AG08396 (cell line): ENCODE results near the gene AP1G2.
"Not testable (repeated sequence)": the region's sequence is repeated elsewhere in the genome, so short reads cannot be mapped to it uniquely, and the experiment has no call there.

Experiments used
- DNase-seq: peaks from one replicate; pipeline ENCODE4 v3.0.0; 2012; ENCODE audit warnings: low spot score, mixed read lengths

The AP1G2 gene, protein sequence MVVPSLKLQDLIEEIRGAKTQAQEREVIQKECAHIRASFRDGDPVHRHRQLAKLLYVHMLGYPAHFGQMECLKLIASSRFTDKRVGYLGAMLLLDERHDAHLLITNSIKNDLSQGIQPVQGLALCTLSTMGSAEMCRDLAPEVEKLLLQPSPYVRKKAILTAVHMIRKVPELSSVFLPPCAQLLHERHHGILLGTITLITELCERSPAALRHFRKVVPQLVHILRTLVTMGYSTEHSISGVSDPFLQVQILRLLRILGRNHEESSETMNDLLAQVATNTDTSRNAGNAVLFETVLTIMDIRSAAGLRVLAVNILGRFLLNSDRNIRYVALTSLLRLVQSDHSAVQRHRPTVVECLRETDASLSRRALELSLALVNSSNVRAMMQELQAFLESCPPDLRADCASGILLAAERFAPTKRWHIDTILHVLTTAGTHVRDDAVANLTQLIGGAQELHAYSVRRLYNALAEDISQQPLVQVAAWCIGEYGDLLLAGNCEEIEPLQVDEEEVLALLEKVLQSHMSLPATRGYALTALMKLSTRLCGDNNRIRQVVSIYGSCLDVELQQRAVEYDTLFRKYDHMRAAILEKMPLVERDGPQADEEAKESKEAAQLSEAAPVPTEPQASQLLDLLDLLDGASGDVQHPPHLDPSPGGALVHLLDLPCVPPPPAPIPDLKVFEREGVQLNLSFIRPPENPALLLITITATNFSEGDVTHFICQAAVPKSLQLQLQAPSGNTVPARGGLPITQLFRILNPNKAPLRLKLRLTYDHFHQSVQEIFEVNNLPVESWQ

DNA sequence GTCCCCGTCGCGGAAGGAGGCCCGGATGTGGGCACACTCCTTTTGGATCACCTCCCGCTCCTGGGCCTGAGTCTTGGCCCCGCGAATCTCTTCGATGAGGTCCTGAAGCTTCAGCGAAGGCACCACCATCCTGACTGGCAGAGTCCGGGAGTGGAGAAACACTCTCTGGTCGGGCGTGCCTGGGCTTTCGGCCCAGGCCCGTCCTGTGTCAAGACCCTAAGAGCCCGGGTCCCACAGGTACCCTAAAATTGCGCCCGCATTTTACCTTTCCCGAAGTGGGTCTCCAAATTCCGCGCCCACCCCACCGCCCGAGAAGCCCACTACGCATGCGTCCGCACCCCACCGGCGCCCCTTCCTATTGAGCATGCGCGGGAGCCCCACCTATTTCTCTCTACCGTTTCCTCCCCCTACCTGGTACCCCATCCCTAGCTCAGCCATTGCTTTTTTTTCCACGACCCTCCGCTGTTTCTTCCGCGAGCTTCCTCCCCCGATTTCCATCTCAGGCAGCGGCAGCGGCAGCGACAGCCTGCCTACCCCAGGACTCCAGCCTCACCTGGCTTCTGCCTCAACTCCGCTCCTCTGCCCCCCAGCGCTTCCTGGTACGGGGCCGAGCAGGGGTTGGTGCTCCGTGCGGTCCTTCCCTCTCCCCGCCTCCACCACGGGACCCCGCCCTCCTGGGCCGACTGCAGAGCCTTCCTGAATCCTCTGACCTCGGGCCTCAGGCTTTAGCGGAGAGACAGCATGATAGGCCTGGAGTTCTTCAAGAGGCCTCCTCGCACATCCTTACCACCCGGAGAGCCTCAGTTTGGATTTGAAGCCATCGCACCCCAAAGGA is at the start of gene AP1G2:
AP1G2 (minus strand) TSS at position 606 of the 835 bp plus-strand sequence; CDS start at position 129, 477 bp downstream.
- DNase-seq, result peak; percentile 86

DNA sequence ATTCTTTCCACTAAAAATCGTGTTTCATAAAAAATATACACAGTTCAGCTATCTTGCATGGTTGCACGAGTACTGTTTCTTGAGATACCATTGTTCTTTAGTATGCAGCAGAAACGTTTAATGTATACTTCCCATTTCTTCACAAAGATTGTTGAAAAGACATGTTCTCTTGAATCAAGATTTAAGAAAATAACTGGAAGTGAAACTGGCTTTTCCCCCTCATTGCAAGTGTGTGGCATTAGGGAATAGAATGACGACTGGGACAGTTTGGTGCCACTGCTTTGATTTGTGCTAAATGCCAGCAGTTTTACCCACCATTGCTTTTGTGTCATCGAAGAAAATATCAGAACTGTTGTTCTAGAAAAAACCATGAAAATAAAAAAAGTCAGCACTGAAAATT is 48.3 kb upstream of the AP1G2 start:
- DNase-seq, result no peak

DNA sequence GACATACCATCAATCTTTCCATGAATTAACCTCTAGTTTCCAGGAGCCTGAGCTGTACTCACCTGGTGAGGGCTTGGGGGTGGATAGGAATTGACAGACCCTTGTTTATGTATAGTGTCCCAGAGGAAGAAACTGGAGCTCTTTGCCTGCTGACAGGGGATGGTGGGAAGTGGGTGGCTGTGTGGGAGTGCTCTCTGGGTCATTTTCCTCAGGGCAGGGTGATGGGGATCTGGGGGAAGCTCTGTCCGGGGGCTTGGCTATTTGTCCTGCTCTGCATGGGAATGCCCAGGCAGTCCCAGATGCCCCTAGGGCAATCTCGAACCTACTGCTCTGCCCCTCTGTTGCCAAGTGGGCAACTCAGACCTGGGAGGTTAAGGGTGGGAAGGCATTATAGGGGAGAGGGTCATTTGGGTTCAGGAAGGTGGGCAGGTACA is 46.8 kb upstream of the AP1G2 start:
- DNase-seq, result no peak

DNA sequence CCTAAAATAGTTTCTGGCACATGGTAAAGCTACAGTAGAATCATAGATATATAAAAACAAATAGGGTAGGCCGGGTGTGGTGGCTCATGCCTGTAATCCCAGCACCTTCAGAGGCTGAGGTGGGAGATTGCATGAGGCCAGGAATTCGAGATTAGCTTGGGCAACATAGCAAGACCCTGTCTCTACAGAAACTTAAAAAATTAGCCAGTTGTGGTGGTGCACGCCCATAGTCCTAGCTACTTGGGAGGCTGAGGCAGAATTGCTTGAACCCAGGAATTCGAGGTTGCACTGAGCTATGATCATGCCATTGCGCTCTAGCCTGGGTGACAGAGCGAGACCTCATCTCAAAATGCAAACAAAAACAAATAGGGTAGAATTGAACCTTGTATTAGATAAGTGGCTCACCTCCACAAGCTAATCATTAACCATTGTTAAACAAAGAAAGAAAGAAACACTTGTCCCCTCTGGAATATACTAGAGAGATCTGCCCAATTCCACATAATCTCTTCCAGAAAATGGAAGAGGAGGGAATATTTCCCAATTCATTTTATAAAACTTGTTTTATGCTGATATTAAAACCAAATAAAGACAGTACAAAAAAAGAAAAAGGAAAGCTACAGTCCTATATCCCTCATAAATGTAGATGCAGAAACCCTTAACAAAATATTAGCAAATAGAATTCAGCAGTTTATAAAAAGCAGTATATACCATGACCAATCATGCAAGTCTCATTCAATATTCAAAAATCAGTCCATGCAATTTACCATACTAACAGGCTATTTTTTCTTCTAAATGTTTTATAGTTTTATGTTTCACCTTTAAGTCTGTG is 45.9 kb upstream of the AP1G2 start:
- no peak for DNase-seq

DNA sequence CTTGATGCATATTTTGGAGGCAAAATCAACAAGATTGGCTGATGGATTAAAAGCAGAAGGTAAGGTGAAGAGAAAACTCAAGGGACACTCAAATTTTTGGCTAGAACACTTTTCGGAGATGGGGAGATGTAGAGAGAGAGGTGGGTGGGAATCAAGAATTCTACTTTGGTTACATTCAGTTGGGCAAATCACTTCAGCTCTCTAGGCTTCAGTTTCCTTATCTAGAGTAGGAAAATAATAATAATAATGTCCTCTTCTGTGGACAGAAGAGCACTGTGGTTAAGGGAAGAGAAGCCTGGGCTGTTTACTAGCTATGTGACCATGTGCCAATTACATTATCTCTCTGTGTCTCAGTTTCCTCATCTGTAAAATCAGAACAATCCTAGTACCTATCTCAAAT is 45.2 kb upstream of the AP1G2 start:
- no peak for DNase-seq

DNA sequence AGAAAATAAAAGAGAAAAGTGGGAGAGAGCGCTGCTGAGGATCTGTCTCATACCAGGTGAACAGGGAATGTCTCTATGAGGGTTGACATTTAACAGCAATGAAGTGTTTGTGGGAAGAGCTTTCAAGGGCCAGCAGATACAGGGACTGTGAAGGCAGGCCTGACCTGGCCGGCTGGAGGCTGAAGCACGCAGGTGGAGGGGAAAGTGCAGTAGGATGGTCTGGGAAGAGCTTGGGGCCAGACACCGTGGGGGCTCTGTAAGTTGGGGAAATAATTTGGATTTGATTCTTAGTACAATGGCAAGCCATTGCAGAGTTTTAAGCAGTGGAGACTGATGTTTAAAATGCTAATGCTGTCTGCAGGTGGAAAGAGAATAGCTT is 44.8 kb upstream of the AP1G2 start:
- no peak for DNase-seq

DNA sequence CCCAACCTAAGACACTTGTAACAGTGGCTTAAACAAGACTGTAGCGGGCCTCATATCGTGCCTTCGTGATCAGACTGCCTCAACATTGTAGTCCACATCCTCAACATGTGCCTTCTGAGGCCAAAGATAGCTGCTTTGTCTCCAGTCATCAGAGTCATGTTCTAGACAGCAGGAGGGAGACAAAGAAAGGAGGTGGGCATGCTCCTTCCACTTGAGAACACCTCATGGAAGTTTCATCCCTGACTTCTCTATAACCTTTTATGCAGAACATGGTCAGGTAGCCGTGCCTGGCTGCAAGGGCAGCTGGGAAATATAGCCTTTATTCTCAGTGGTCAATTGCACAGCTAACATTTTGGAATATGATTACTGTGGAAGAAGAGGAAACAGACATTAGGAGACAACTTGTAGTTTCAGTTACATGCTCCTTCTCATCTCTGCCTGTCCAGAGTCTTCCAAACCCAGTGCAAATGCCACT is 43.3 kb upstream of the AP1G2 start:
- no peak for DNase-seq

DNA sequence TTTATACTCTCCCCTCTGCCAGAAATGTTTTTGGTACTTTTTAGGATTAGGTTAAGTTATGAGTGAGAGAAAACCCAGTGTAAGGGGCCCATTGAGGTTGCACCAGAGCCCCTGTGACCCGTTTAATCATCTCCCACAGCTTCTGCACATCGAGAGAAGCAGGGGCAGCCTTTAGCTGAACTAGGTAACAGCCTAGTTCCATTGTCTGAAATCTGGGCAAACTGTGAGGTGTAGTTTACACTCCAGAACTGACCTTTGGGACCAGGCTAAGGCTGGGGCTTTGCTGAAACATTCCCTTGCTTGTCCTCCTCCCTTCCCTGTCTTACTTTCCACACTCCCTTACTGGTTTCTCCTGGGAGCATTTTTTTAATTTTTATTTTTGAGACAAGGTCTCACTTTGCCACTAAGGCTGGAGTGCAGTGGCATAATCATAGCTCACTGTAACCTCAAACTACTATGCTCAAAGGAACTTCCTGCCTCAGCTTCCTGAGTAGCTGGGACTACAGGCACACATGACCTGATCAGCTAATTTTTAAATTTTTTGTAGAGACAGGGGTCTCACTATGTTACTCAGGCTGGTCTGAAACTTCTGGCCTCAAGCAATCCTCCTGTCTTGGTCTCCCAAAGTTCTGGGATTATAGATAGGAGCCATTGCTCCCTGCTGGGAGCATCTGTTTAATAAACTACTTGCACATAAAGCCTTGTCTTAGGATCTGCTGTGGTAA is 42.7 kb upstream of the AP1G2 start:
- DNase-seq, result no peak

DNA sequence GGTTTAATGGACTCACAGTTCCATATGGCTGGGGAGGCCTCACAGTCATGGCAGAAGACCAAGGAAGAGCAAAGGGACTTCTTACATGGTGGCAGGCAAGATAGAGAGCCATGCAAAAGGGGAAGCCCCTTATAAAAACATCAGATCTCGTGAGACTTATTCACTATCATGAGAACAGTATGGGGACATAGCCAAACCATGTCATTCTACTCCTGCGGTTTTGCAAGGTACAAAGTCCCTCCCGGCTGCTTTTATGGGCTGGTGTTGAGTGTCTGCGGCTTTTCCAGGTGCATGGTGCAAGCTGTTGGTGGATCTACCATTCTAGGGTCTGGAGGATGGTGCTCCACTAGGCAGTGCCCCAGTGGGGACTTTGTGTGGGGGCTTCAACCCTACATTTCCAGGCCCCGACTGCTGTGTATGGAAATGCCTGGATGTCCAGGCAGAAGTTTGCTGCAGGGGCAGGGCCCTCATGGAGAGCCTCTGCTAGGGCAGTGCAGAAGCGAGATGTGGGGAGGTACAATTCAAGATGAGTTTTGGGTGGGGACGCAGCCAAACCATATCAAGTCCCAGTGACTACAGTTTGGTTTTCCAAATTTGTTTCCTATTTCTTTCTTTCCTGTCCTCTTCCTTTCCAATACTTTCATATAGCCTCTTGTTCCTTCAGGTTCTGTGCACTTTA is 42.0 kb upstream of the AP1G2 start:
- DNase-seq, result not testable (repeated sequence)

DNA sequence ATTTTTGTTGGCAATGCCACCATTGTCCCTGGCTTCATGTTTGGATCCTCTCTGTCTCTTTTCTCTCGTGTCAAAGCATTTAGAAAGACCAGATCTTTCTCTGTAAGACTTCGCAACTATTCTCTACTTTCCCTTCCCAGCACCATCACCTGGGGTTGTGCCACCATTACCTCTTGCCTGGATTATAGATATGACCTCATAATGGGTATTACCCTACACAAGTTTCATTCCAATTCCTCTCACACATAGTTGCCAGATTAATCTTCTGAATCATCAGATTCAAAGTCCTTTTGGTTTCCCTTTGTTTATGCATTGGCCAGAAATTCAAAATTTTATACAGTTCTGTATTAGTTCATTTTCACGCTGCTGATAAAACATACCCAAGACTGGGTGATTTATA is 41.4 kb upstream of the AP1G2 start:
- DNase-seq, result no peak

DNA sequence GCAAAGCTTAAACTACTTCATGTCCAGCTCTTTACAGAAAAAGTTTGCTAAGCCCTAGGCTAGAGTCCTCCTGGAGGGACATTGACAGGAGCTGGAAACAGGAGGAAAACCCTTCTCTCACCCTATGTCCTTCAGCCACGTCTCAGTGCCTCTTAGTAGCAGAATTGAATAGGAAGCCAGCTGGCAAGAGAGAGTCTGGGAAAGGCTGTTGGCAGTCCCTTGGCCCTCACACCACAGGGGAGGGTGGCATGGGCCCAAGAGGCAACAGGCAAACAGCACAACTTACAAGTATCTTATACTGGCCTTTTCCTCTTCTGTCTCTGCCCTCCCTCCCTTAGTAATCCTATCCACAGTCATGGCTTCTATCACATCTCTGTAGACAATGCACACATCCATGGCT is 40.9 kb upstream of the AP1G2 start:
- no peak for DNase-seq

DNA sequence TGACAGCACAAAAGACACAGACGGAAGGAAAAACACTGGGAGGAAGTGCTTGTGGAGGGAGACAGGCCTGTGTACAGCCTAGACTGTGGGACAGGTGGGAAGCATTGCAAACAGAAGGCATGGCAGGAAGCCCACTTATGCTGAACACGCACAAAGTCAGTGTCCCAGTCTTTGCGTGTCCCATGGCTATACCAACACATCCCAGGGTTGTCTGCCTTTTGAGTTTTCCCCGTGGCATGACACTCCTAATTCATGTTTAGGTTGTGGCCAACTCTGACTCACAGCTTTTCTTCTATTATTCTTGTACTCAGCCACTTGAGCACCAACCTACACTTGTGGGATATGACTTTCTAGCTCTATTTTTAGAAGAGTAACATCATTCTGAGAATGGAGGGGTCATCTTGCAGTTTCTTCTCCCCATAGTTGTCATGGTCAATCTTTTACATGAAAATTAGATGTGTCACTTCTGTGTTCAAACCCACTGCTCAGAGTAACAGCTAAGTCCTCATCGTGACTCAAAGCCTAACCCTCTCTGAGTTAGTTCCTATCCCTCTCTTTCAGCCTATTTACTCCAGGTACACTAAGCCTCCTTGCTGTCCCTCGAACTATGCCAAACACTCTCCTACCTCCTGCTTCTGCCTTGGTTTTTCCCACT is 38.5 kb upstream of the AP1G2 start:
- no peak for DNase-seq

DNA sequence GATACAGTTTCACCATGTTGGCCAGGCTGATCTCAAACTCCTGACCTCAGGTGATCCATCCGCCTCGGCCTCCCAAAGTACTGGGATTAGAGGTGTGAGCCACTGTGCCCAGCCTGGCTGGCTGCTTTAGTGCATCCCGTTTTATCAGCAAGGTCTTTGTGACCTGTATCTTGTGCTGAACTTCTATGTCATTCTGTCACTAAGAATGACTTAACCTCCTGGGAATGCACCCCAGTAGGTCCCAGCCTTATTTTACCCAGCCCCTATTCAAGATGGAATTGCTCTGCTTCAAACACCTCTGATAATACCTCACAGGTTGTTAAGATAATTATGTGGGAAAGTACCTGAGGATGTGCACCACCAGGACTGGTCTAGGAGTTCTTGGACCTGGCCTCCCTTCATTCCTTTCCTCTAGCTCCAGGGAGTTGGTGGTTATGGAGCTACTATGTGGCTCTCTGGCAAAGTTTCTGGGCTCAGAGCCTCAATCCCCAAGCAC is 37.1 kb upstream of the AP1G2 start:
- no peak for DNase-seq

DNA sequence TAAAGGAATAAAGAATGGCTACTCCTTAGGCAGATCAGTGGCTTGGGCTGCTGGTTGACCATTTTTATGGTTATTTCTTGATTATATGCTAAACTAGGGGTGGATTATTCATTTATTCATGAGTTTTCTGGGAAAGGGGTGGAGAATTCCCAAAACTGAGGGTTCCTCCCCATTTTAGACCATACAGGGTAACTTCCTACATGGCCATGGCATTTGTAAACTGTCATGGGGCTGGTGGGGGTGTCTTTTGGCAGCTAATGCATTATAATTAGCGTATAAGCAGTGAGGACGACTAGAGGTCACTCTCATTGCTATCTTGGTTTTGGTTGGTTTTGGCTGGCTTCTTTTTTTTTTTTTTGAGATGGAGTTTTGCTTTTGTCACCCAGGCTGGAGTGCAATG is 36.6 kb upstream of the AP1G2 start:
- no peak for DNase-seq

DNA sequence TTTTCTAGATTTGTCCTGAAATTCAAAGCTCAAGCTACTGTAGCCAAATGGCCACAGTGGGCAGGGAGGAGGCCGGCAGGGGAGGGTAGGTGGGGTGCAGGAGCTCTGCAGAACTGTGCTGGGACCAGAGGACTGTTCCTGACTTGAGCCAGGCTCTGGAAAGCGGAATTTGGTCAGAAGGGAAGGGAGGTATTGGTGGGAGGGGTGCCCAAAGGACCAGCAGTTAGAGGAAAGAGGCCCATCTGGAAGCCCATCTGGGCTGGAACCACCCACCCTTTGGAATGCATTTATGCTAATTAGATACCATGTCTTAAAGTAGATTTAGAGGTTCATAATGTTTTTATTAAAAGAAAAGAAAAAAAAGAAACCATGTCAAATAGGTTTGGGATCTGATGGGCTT is 35.5 kb upstream of the AP1G2 start:
- DNase-seq, result no peak

DNA sequence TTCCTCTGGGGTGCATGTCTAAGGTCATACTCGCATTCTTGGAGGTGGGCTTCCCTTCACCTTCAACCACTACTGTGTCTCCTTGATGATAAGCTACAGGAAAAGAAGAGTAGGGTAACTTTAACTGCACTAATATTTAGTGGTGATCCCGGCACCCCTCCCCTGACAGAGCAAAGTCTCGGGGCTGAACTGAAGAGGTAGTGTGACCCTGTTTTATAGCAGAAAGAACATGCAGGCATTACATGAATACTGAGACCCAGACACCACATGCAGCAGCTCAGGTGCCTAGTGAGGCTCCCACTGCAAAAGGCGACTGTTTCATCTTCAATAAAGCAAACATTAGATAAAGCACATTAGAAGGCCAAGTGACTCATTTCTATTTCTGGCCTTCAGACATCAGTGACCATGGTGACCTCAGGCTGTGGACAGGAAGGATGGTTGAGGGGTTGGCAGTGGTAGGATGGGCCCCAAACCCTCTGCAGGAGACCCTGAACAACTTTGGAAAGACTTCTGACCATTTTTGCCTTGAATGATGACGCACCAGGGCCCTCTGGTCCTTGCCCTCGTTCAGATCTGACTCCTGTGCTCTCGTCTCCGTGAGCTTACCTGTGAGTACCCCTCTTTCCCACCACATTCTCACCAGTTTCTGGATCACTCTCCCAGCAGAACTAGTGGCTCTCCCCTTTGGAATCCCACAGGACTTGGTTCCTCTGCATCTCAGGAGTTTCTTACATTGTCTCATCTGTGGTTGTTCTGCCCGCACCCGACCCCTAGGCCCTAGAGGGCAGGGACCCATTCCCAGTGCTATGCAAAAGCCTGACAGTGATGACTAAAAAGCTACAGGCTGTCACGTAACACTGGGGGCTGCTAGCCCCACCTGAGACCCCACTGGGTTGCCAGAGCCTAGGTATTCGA is 34.8 kb upstream of the AP1G2 start:
- DNase-seq, result no peak

DNA sequence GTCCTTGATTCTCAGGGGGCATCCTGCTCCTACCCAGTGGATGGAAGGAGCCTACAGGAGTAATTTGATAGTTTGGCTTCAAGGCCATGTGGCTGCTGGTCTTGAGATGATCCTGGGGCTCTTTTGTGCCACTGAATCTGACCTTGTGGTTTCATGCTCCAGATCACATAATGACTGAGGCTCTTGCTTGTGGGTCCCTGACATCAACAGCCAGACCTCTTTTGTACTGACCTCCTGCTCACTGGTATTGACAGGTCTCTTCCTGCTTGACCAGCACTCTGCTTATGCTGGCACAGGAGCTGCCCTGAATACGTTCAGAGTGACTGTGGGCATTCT is 34.2 kb upstream of the AP1G2 start:
- DNase-seq, result no peak

DNA sequence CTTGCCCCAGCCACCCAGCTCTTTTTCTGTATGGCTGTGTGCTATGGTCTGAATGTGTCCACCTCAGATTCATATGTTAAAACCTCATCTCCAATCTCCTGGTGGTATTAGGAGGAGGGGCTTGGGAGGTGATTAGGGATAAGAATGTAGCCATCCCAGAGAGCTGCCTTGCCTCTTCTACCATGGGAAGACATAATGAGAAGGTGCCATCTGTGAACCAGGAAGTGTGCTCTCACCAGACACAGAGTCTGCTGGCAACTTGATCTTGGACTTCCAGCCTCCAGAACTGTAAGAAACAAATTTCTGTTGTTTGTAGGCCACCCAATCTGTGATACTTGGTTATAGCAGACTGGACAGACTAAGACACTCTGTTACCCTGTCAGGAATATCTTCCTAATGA is 33.8 kb upstream of the AP1G2 start:
- DNase-seq, result no peak

DNA sequence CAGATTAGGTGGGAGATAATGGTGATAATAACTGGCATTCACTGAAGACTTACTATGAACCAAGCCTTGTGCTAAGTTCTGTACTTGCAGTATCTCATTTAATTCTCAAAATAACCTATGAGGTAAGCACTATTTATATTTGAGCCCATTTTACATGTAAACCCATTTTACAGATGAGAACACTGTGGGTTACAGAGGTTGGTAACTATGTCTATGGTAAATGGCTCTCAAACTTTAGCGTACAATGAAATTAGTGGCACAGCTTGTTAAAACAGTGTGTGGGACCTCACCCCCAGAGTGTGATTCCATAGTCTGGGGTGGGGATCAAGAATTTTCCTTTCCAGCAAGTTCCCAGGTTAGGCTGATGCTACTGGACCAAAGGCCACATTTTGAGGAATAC is 33.2 kb upstream of the AP1G2 start:
- no peak for DNase-seq
